CD4-positive, alpha-beta T cell (primary cell): ENCODE data around the gene C7. TPM values are rescaled to one million over a fixed set of nuclear protein-coding genes. Genes with fewer than 3 reads are reported as not detected.

ENCODE experiments used
- ATAC-seq: fragments of 200-7000 bp; cut with Tn5 transposase; one replicate; pipeline ENCODE4 v1.10.0; 2022; ENCODE audit warnings: mild to moderate bottlenecking; ENCODE audit not compliant: poor library complexity
- CTCF ChIA-PET: fragments of 350-600 bp; sonication (Branson Sonifier 250); formaldehyde crosslinking; loops from one replicate; lab custom pipeline; 2021; ENCODE audit warnings: antibody characterized with exemption, inconsistent platforms; lab: Charles Lee
- POLR2A ChIA-PET: fragments of 350-600 bp; sonication (Branson Sonifier 250); formaldehyde crosslinking; loops from one replicate; lab custom pipeline; 2021; ENCODE audit warnings: antibody characterized with exemption, inconsistent platforms; lab: Charles Lee
- DNase-seq, 14 experiments: peaks; one replicate each; pipeline ENCODE4 v3.0.0-alpha.2; 2013 to 2020; ENCODE audit warnings: mixed read lengths in 2 of 14
- H3K27ac ChIP-seq, 2 donors: one replicate each; pipeline versions ENCODE4 v1.5.1 to v1.7.0; 2013; ENCODE audit warnings: low read length in 2 of 2, low read depth in 1 of 2, mild to moderate bottlenecking in 1 of 2
- H3K27me3 ChIP-seq, 2 experiments: 1 replicate in 1 of 2; 2 replicates in 1 of 2; pipeline versions ENCODE4 v1.6.1 to v1.7.0; 2013; ENCODE audit warnings: low read length in 2 of 2, control low read depth in 1 of 2, mild to moderate bottlenecking in 1 of 2, moderate library complexity in 1 of 2; ENCODE audit not compliant: insufficient read depth in 2 of 2, control insufficient read depth in 1 of 2
- H3K36me3 ChIP-seq: one replicate; pipeline ENCODE4 v1.6.1; 2013; ENCODE audit warnings: low read length, control low read depth; ENCODE audit not compliant: insufficient read depth
- H3K4me1 ChIP-seq: one replicate; pipeline ENCODE4 v1.6.1; 2013; ENCODE audit warnings: low read length, control low read depth; ENCODE audit not compliant: insufficient read depth
- H3K4me3 ChIP-seq: one replicate; pipeline ENCODE4 v1.5.1; 2013; ENCODE audit warnings: mild to moderate bottlenecking, low read length, moderate library complexity
- H3K9me3 ChIP-seq, 2 experiments: 1 replicate in 1 of 2; 2 replicates in 1 of 2; pipeline versions ENCODE4 v1.6.1 to v1.7.0; 2013; ENCODE audit warnings: low read length in 2 of 2, mild to moderate bottlenecking in 2 of 2, control low read depth in 1 of 2, moderate library complexity in 1 of 2; ENCODE audit not compliant: control insufficient read depth in 1 of 2, insufficient read depth in 1 of 2
- H3K27ac Mint-ChIP-seq: one replicate; pipeline ENCODE4 v1.8.0; 2020; ENCODE audit warnings: mixed read lengths
- H3K27me3 Mint-ChIP-seq: one replicate; pipeline ENCODE4 v1.8.0; 2021; ENCODE audit warnings: mixed read lengths
- H3K36me3 Mint-ChIP-seq: one replicate; pipeline ENCODE4 v1.8.0; 2021; ENCODE audit warnings: low read depth, mixed read lengths
- H3K4me1 Mint-ChIP-seq: one replicate; pipeline ENCODE4 v1.8.0; 2021; ENCODE audit warnings: low read depth, mixed read lengths
- H3K4me3 Mint-ChIP-seq: one replicate; pipeline ENCODE4 v1.8.0; 2020; ENCODE audit warnings: mild to moderate bottlenecking, mixed read lengths
- H3K9me3 Mint-ChIP-seq: one replicate; pipeline ENCODE4 v1.8.0; 2020; ENCODE audit warnings: mixed read lengths
- CTCF ChIP-seq: fragments of 200-600 bp; IDR thresholded peaks from one replicate; pipeline ENCODE4 v1.8.0; 2022; ENCODE audit warnings: antibody characterized with exemption, mild to moderate bottlenecking
- intact Hi-C, 2 experiments: fragments of 100-400 bp; cut with DNase I in 1 of 2; cut with micrococcal nuclease in 1 of 2; formaldehyde crosslinking; loops; one replicate each; pipeline versions ENCODE4 v1.15.1 to v1.9.0; 2023 to 2025; cut with DNase I, micrococcal nuclease
- total RNA-seq, 174 experiments: library from RNA in 2 of 174; stranded (reverse) in 2 of 174; gene quantifications; one replicate each; pipeline ENCODE4 v1.2.3 and lab custom pipeline; 2021 to 2026

Gene C7
- total RNA-seq, 2 experiments from 2014 or later: not detected

- DNase-seq (no peak), ATAC-seq (no peak)
- Mint-ChIP-seq H3K4me3 (no peak overlapping the region), H3K36me3 (no peaks in the 10 kb centered on the region), H3K4me1 (no peaks in the 10 kb centered on the region), H3K27ac (no peak overlapping the region), H3K9me3 (no peaks in the 10 kb centered on the region), H3K27me3 (peaks cover 13% of the 10 kb centered on the region)
- H3K27me3 ChIP-seq: peaks cover 0 to 2% of the 10 kb centered on the region in 2 experiments
- intact Hi-C loops: no loop called here
- POLR2A ChIA-PET: no interaction called here
- H3K27ac ChIP-seq: no peak overlapping the region
- no peaks in the 10 kb centered on the region for H3K36me3 ChIP-seq
- no peaks in the 10 kb centered on the region for H3K4me1 ChIP-seq
- no peak for TF ChIP-seq CTCF
- H3K4me3 ChIP-seq: no peak overlapping the region
- no peaks in the 10 kb centered on the region for H3K9me3 ChIP-seq
- CTCF ChIA-PET: no interaction called here
Observed at GRCh38 chr5:40999966-41000365, 90.7 kb downstream of the C7 start.

- no peak for TF ChIP-seq CTCF
- Histone ChIP-seq H3K27me3 (no peaks in the 10 kb centered on the region), H3K4me1 (no peaks in the 10 kb centered on the region), H3K27ac (no peak overlapping the region), H3K9me3 (no peaks in the 10 kb centered on the region), H3K4me3 (no peak overlapping the region), H3K36me3 (no peaks in the 10 kb centered on the region)
- intact Hi-C loops: no loop called here
- H3K27ac Mint-ChIP-seq: no peak overlapping the region
- no peaks in the 10 kb centered on the region for H3K4me1 Mint-ChIP-seq
- CTCF ChIA-PET: no interaction called here
- H3K27me3 Mint-ChIP-seq: peaks cover 15% of the 10 kb centered on the region
- ATAC-seq (no peak), DNase-seq (no peak)
- no peaks in the 10 kb centered on the region for H3K36me3 Mint-ChIP-seq
- POLR2A ChIA-PET: no interaction called here
- no peak overlapping the region for H3K4me3 Mint-ChIP-seq
- no peaks in the 10 kb centered on the region for H3K9me3 Mint-ChIP-seq
Observed at GRCh38 chr5:41003670-41004376, 94.5 kb downstream of the C7 start.

DNA sequence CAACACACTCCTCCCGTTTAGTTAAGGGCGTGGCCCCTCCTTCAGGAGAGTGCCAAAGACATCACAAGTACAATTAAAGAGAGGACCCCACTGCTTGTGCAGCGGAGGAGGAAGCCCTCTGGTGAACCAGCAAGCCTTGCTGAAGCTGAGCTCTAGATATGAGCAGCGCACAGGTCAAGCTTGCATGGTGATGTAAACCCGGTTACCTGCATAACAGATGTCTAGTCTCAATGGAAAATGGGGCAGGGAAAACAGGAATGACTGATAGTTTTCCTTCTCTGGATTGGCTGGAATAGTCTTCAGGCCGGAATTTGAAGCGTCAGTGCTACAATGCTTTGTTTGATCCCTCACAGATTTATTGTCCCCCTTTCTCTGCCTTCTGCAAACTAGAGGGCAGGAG lies 95.6 kb downstream of the C7 start:
- Mint-ChIP-seq H3K9me3 (no peaks in the 10 kb centered on the region), H3K4me3 (no peak overlapping the region), H3K4me1 (no peaks in the 10 kb centered on the region), H3K27me3 (peaks cover 15% of the 10 kb centered on the region), H3K27ac (no peak overlapping the region), H3K36me3 (no peaks in the 10 kb centered on the region)
- intact Hi-C loops: no loop called here
- no peaks in the 10 kb centered on the region for H3K4me1 ChIP-seq
- ChIA-PET POLR2A (no interaction called here), CTCF (no interaction called here)
- no peaks in the 10 kb centered on the region for H3K36me3 ChIP-seq
- no peak overlapping the region for H3K4me3 ChIP-seq
- ATAC-seq: no peak
- no peaks in the 10 kb centered on the region for H3K27me3 ChIP-seq
- no peak overlapping the region for H3K27ac ChIP-seq
- TF ChIP-seq CTCF: no peak
- H3K9me3 ChIP-seq: no peaks in the 10 kb centered on the region
- no peak for DNase-seq
